DOHH2 (cell line): Measurements from ENCODE around the gene GRIP2.

Source experiments
- EZH2phosphoT487 ChIP-seq: fragments of 200-600 bp; sonication (generic); IDR thresholded peaks from 2 replicates; pipeline ENCODE4 v1.6.1; 2017; ENCODE audit warnings: borderline replicate concordance, mild to moderate bottlenecking, antibody characterized with exemption, low read length, moderate library complexity, mixed read lengths
- TF ChIP-seq, protein P1 (sequence below): fragments of 200-600 bp; sonication (generic); IDR thresholded peaks from one replicate; pipeline ENCODE4 v1.5.1; 2014; ENCODE audit warnings: antibody characterized with exemption, mild to moderate bottlenecking, low read depth, low read length; ENCODE audit not compliant: poor library complexity, severe bottlenecking

DNA sequence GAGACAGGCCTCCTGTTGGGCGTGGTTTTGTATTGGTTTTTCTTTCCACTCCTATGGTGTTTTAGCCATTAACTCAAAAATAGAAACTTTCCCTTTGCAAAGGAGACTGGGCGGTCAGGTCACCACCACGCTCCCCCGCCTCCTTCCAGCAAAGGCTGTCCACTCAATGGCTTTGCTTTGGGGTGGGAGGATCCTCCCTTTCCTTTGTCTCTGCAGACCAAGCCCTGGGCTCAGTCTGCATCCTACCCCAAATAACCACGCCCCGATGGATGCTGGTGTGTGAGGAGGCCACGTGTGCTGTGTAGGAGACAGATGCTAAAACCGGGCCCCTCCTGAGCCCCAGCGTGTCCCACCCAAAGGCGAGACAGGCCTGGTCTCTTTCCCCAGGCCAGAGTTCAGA, 68.5 kb downstream of the GRIP2 start:
- TF ChIP-seq, protein P1, sequence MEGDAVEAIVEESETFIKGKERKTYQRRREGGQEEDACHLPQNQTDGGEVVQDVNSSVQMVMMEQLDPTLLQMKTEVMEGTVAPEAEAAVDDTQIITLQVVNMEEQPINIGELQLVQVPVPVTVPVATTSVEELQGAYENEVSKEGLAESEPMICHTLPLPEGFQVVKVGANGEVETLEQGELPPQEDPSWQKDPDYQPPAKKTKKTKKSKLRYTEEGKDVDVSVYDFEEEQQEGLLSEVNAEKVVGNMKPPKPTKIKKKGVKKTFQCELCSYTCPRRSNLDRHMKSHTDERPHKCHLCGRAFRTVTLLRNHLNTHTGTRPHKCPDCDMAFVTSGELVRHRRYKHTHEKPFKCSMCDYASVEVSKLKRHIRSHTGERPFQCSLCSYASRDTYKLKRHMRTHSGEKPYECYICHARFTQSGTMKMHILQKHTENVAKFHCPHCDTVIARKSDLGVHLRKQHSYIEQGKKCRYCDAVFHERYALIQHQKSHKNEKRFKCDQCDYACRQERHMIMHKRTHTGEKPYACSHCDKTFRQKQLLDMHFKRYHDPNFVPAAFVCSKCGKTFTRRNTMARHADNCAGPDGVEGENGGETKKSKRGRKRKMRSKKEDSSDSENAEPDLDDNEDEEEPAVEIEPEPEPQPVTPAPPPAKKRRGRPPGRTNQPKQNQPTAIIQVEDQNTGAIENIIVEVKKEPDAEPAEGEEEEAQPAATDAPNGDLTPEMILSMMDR: no peak
- TF ChIP-seq EZH2phosphoT487: no peak
